ENCODE data around the gene RGSL1.

Gene RGSL1

DNA sequence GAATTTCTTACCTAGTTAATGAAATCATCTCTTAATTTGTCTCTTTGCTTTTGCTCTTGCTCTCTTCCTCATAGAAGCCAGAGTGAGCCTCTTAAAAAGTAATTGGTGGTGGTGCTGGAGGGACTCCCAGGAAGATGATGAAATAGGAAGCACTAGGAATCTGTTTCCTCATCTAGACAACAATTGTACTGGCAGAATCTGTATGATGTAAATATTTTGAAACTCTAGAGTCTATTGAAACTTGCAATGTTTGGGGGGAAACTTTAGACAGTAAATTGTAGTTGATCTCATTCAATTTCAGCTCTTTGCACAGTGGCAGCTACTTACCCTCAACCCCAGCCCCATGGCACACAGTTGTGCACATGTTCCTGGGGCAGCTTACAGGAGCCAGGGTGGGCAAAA is 10.6 kb downstream of the RGSL1 start:
- no peak overlapping the region for H3K4me3 ChIP-seq (ENCODE audit: low read depth, low read length)
- peak; percentile 12 for DNase-seq (ENCODE audit: low read depth)
- TF ChIP-seq, protein P1, sequence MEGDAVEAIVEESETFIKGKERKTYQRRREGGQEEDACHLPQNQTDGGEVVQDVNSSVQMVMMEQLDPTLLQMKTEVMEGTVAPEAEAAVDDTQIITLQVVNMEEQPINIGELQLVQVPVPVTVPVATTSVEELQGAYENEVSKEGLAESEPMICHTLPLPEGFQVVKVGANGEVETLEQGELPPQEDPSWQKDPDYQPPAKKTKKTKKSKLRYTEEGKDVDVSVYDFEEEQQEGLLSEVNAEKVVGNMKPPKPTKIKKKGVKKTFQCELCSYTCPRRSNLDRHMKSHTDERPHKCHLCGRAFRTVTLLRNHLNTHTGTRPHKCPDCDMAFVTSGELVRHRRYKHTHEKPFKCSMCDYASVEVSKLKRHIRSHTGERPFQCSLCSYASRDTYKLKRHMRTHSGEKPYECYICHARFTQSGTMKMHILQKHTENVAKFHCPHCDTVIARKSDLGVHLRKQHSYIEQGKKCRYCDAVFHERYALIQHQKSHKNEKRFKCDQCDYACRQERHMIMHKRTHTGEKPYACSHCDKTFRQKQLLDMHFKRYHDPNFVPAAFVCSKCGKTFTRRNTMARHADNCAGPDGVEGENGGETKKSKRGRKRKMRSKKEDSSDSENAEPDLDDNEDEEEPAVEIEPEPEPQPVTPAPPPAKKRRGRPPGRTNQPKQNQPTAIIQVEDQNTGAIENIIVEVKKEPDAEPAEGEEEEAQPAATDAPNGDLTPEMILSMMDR (conservative IDR thresholded peaks at IDR 0.05; ENCODE audit: low read depth, low read length): no peak

DNA sequence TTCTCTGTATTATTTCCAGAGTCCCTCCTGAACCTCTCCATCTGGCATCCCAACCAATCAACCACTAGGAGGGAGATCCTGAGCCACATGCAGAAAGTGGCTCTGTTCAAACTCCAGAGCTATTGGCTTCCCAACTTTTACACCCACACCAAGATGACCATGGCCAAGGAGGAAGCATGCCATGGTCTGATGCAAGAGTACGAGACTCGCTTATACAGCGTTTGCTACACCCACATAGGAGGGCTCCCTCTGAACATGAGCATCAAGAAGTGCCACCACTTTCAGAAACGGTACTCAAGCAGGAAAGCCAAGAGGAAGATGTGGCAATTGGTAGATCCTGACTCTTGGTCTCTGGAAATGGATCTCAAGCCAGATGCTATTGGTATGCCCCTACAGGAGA is 23.6 kb downstream of the RGSL1 start:
- no peak overlapping the region for H3K4me3 ChIP-seq (ENCODE audit: low read depth, low read length)
- TF ChIP-seq, protein P1 (conservative IDR thresholded peaks at IDR 0.05; ENCODE audit: low read depth, low read length): no peak
- no peak for DNase-seq (ENCODE audit: low read depth)

DNA sequence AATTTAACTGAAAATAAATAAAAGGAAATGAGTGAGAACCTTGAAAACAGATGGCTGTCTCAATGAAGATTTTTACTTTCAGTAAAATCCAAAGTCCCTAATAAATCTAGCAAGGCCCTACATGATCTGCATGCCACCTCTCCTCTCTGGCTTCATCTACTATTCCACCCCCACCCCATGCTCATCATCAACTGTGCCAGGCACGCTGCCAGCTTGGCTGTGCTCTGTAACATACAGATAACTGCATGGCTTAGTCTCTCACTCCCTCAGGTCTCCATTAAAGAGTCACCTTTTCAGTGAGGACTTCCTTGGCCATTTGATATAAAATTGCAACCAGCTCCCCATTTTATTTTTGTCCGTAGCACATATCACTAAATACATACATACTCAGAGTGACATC is 26.7 kb downstream of the RGSL1 start:
- no peak overlapping the region for H3K4me3 ChIP-seq (ENCODE audit: low read depth, low read length)
- TF ChIP-seq, protein P1 (conservative IDR thresholded peaks at IDR 0.05; ENCODE audit: low read depth, low read length): no peak
- no peak for DNase-seq (ENCODE audit: low read depth)

DNA sequence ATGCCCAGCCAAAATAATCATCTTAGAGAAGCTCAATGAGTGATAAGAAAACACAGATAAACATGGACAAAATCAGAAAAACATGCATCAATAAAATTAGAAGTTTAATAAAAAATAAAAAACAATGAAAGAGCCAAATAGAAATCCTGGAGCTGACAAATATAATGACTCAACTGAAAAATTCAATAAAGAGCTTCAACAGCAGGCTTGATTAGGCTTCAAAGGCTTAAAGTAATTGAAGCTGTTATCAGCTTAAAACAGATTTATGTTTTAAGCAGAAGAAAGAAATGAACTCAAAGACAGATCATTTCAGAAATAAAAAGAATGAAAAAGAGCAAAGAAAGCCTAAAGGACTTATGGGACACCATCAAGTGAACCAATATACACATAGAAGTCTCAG is 28.3 kb downstream of the RGSL1 start:
- TF ChIP-seq, protein P1 (conservative IDR thresholded peaks at IDR 0.05; ENCODE audit: low read depth, low read length): no peak
- H3K4me3 ChIP-seq (ENCODE audit: low read depth, low read length): no peak overlapping the region
- DNase-seq (ENCODE audit: low read depth): no peak

DNA sequence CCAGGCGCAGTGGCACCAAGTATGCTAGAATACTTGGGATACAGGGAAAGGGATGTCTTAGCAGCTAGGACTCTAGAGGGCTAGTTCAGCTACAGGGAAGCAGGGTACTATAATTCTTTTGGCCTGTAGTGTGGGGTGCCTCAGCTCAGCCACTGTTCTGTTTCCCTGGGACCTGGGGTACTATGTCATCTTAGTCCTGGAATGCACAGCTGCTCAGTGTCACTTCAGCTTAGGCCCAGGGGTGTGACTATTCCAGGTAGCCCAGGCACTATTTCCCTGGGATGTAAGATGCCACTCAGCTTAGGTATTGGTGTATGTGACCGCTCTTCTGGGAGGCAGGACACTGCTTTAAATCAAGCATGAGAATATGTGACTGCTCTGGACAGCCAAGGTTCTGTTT is 34.1 kb downstream of the RGSL1 start:
- H3K4me3 ChIP-seq (ENCODE audit: low read depth, low read length): no peak overlapping the region
- DNase-seq (ENCODE audit: low read depth): no peak
- TF ChIP-seq, protein P1 (conservative IDR thresholded peaks at IDR 0.05; ENCODE audit: low read depth, low read length): no peak

DNA sequence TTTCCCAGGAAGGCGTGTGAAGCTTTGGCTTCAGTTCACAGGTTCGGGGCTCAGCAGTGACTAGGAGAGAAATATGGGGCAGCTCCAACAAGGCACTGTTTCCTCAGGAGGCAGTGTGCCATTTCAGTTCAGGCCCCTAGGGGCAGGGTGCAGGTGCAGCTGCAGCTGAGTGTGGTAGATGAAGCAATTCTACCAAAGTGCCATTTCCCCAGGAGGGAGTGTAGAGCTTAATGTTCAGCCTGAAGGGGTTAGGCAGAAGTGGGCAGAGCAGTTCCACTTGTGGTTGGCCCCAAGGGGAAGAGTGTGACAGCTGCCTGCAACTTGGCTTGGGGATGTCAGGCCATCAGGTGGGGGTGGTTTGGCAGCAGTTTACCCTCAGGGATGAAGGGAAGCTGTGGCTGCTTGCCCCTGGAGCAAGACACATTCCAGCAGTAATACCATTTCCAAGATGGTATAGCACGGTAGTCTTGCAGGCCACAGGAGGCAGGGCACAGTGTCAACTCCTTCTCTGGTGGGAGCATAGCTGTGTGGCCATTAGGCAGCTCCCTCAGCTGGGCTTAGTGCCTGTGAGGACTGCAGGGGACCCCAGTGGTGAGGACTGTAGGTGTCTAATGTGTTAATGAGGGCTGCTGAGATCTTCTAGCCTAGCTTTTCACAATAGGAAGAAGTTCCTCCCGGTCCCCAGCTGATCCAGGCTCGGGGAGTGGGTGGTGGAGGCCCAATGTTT is 34.7 kb downstream of the RGSL1 start:
- TF ChIP-seq, protein P1 (conservative IDR thresholded peaks at IDR 0.05; ENCODE audit: low read depth, low read length): peak; percentile 12
- DNase-seq (ENCODE audit: low read depth): no peak
- H3K4me3 ChIP-seq (ENCODE audit: low read depth, low read length): no peak overlapping the region

DNA sequence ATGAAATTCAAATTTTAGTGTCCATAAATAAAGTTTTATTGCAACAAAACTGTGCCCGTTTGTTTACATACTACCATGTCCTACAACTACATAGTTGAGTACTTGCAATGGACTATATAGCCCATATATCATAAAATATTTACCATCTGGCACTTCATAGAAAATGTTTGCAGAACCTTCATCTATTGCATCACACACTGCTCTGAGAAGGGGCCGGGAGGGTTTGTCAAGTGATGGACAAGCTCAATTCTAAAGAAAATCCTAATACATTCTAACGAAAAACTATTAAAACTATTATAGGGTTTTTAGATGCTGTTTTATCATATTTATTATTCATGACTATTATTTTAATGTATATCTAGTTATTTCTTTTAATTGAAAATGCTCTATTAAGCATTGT is 35.9 kb downstream of the RGSL1 start:
- TF ChIP-seq, protein P1 (conservative IDR thresholded peaks at IDR 0.05; ENCODE audit: low read depth, low read length): no peak
- no peak overlapping the region for H3K4me3 ChIP-seq (ENCODE audit: low read depth, low read length)
- no peak for DNase-seq (ENCODE audit: low read depth)
